Astrocyte (in vitro differentiated cells and primary cell): Measurements from ENCODE around the gene SLC38A10. TPM values are rescaled to one million over a fixed set of nuclear protein-coding genes. Genes with fewer than 3 reads are reported as not detected.

Source experiments
- DNase-seq: peaks from one replicate; pipeline ENCODE4 v3.0.0-alpha.2; 2010; ENCODE audit warnings: low read depth
- FAIRE-seq: peaks from 2 replicates; lab custom pipeline; 2011; peaks lifted over from hg19 to GRCh38; lab: Jason Lieb, UNC
- H2AFZ ChIP-seq: 2 replicates; pipeline ENCODE4 v1.6.0; 2012; ENCODE audit warnings: low read depth, low read length, inconsistent platforms
- H3K27ac ChIP-seq: 2 replicates; pipeline ENCODE4 v1.5.1; 2011; ENCODE audit warnings: low read depth, low read length, inconsistent platforms
- H3K27me3 ChIP-seq: 2 replicates; pipeline ENCODE4 v1.6.0; 2011; ENCODE audit warnings: low read length, inconsistent platforms; ENCODE audit not compliant: insufficient read depth
- H3K36me3 ChIP-seq: 2 replicates; pipeline ENCODE4 v1.5.1; 2011; ENCODE audit warnings: low read length, inconsistent platforms; ENCODE audit not compliant: insufficient read depth
- H3K4me1 ChIP-seq: 2 replicates; pipeline ENCODE4 v1.5.1; 2011; ENCODE audit warnings: low read length, inconsistent platforms; ENCODE audit not compliant: insufficient read depth
- H3K4me2 ChIP-seq: 2 replicates; pipeline ENCODE4 v1.6.0; 2012; ENCODE audit warnings: low read length, inconsistent platforms
- H3K4me3 ChIP-seq: 2 replicates; pipeline ENCODE4 v1.5.1; 2011; ENCODE audit warnings: low read depth, mild to moderate bottlenecking, low read length, inconsistent platforms; ENCODE audit not compliant: insufficient read depth
- H3K79me2 ChIP-seq: 2 replicates; pipeline ENCODE4 v1.6.0; 2012; ENCODE audit warnings: mild to moderate bottlenecking, low read length, inconsistent platforms; ENCODE audit not compliant: insufficient read depth
- H3K9ac ChIP-seq: 2 replicates; pipeline ENCODE4 v1.6.0; 2012; ENCODE audit warnings: mild to moderate bottlenecking, low read length, inconsistent platforms
- H3K9me3 ChIP-seq: 2 replicates; pipeline ENCODE4 v1.5.1; 2012; ENCODE audit warnings: low read depth, mild to moderate bottlenecking, low read length, inconsistent platforms; ENCODE audit not compliant: insufficient read depth
- H4K20me1 ChIP-seq: 2 replicates; pipeline ENCODE4 v1.6.0; 2012; ENCODE audit warnings: low read length, inconsistent platforms; ENCODE audit not compliant: insufficient read depth
- H3K27ac Mint-ChIP-seq: one replicate; pipeline ENCODE4 v1.8.0; 2021; ENCODE audit warnings: mild to moderate bottlenecking, mixed read lengths; ENCODE audit not compliant: unreplicated experiment
- H3K27me3 Mint-ChIP-seq: one replicate; pipeline ENCODE4 v1.8.0; 2021; ENCODE audit warnings: low read depth, mixed read lengths; ENCODE audit not compliant: unreplicated experiment
- H3K36me3 Mint-ChIP-seq: one replicate; pipeline ENCODE4 v1.8.0; 2021; ENCODE audit warnings: low read depth, mixed read lengths; ENCODE audit not compliant: unreplicated experiment
- H3K4me1 Mint-ChIP-seq: one replicate; pipeline ENCODE4 v1.8.0; 2021; ENCODE audit warnings: low read depth, mixed read lengths; ENCODE audit not compliant: unreplicated experiment
- H3K4me3 Mint-ChIP-seq: one replicate; pipeline ENCODE4 v1.8.0; 2021; ENCODE audit warnings: mild to moderate bottlenecking, moderate library complexity, mixed read lengths; ENCODE audit not compliant: unreplicated experiment
- H3K9me3 Mint-ChIP-seq: one replicate; pipeline ENCODE4 v1.8.0; 2021; ENCODE audit warnings: mild to moderate bottlenecking, mixed read lengths; ENCODE audit not compliant: unreplicated experiment
- EZH2 ChIP-seq: IDR thresholded peaks from 2 replicates; pipeline ENCODE4 v1.6.1; 2012; ENCODE audit warnings: mild to moderate bottlenecking, low read length, inconsistent platforms; ENCODE audit not compliant: insufficient read depth
- total RNA-seq: library from RNA; stranded (reverse); gene quantifications from 2 replicates; pipeline ENCODE4 v1.2.1, GENCODE V29; 2021
- TF ChIP-seq, protein P1 (sequence below): IDR thresholded peaks from 2 replicates; pipeline ENCODE4 v1.5.1; 2011; ENCODE audit warnings: low read depth, mild to moderate bottlenecking, inconsistent platforms, low read length, moderate library complexity; ENCODE audit not compliant: insufficient read depth

SLC38A10 gene
- total RNA-seq, 1 donor from 2014 or later: 71.4 TPM

DNA sequence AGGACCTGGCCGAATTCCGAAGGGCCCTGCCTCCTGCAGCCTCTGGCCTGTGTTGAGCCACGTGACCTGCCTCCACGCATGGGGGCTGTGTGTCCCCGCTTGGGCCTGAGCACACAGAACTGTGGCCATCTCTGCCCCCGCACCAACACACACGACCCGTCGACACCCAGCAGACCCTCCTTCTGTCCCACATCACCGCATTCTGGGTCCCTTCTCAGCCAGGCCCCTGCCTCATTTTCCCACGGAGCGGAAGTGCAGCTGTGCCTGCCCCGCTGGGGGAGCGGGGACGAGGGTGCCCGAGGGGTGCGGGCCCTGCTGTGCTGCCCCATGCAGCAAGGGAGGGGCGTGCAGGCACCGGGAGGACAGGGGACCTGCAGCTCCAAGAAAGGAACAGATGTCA is 37.6 kb downstream of the SLC38A10 start:
- Histone ChIP-seq H3K4me1 (peaks cover 15% of the 10 kb centered on the region), H3K36me3 (peaks cover 2% of the 10 kb centered on the region), H3K9ac (no peak overlapping the region), H3K4me2 (no peak overlapping the region), H3K27ac (no peak overlapping the region), H3K9me3 (no peaks in the 10 kb centered on the region), H4K20me1 (peaks cover 51% of the 10 kb centered on the region), H3K79me2 (peaks cover 8% of the 10 kb centered on the region), H3K27me3 (no peaks in the 10 kb centered on the region), H2AFZ (no peak overlapping the region), H3K4me3 (no peak overlapping the region)
- Mint-ChIP-seq H3K4me3 (no peak overlapping the region), H3K36me3 (peaks cover 18% of the 10 kb centered on the region), H3K27ac (peak overlapping the region; percentile 66), H3K4me1 (peaks cover 4% of the 10 kb centered on the region), H3K27me3 (peaks cover 3% of the 10 kb centered on the region), H3K9me3 (no peaks in the 10 kb centered on the region)
- FAIRE-seq (no peak), DNase-seq (no peak)
- TF ChIP-seq, protein P1, sequence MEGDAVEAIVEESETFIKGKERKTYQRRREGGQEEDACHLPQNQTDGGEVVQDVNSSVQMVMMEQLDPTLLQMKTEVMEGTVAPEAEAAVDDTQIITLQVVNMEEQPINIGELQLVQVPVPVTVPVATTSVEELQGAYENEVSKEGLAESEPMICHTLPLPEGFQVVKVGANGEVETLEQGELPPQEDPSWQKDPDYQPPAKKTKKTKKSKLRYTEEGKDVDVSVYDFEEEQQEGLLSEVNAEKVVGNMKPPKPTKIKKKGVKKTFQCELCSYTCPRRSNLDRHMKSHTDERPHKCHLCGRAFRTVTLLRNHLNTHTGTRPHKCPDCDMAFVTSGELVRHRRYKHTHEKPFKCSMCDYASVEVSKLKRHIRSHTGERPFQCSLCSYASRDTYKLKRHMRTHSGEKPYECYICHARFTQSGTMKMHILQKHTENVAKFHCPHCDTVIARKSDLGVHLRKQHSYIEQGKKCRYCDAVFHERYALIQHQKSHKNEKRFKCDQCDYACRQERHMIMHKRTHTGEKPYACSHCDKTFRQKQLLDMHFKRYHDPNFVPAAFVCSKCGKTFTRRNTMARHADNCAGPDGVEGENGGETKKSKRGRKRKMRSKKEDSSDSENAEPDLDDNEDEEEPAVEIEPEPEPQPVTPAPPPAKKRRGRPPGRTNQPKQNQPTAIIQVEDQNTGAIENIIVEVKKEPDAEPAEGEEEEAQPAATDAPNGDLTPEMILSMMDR: no peak
- no peak for TF ChIP-seq EZH2

DNA sequence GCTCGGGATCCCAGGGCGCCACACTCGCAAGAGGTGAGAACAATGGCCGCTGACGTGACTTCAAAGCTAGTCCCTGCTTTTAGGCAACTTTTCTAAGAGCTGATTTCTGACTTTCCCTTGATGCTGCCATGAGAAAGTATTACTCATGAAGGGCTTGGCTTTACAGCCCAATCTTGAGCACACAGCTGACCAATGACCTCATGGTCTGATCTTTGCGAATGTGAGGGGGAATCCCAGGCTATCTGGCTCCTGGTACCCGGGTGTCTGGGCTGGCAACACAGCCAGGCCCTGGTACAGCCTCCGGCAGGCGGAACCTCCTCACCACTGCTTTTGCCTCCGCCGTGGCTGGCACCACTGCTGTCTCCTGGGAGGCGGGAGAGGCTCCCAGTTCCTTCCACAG is 38.5 kb downstream of the SLC38A10 start:
- H3K36me3 ChIP-seq: peaks cover 2% of the 10 kb centered on the region
- H3K4me2 ChIP-seq: no peak overlapping the region
- peaks cover 15% of the 10 kb centered on the region for H3K36me3 Mint-ChIP-seq
- no peak overlapping the region for H3K27ac ChIP-seq
- H3K4me3 ChIP-seq: no peak overlapping the region
- H3K4me1 Mint-ChIP-seq: peaks cover 4% of the 10 kb centered on the region
- H3K4me3 Mint-ChIP-seq: no peak overlapping the region
- peaks cover 15% of the 10 kb centered on the region for H3K4me1 ChIP-seq
- H3K9me3 Mint-ChIP-seq: no peaks in the 10 kb centered on the region
- H2AFZ ChIP-seq: no peak overlapping the region
- H3K9ac ChIP-seq: no peak overlapping the region
- peaks cover 54% of the 10 kb centered on the region for H4K20me1 ChIP-seq
- peak; percentile 46 for DNase-seq
- peaks cover 3% of the 10 kb centered on the region for H3K27me3 Mint-ChIP-seq
- FAIRE-seq: no peak
- no peak overlapping the region for H3K27ac Mint-ChIP-seq
- no peaks in the 10 kb centered on the region for H3K9me3 ChIP-seq
- no peak for TF ChIP-seq EZH2
- TF ChIP-seq, protein P1: no peak
- H3K27me3 ChIP-seq: no peaks in the 10 kb centered on the region
- peaks cover 8% of the 10 kb centered on the region for H3K79me2 ChIP-seq

DNA sequence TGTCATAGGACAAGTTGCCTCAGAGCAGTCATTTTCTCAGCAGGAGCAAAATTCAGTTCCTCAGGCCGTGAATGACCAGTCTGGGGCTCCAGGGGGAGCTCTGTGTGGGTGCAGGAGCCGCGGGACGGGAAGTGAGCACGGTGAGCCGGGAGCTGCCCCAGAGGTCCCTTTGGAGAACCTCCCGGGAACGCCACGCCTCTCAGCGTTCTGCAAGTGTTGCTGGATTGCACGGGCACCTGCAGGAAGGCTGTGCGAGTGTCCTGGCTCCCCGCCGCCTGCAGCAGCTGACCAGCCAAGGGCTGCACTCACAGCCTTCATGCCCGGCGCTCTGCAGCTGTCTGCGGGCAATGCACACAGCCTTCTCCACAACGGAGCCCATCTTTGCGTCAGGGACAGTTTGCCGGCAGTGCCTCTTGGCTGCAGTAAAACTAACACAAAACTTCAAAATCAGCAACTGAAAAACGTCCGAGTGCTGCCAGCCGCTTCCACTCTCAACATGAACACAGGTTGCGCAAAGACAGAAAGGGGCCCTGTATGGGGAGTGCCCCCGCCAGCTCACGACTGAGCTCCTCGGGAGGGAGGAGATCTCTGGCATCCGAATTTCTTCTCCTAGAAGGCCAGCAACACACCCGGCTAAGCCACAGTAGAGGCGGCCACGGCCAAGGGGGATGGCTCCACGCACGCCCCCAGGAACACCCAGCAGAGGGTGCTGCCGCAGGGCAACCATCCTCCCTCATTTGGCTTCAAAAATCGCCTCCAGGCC is 40.0 kb downstream of the SLC38A10 start:
- H4K20me1 ChIP-seq: peaks cover 54% of the 10 kb centered on the region
- H3K9me3 ChIP-seq: no peaks in the 10 kb centered on the region
- H3K4me1 ChIP-seq: peaks cover 15% of the 10 kb centered on the region
- Mint-ChIP-seq H3K4me1 (peaks cover 4% of the 10 kb centered on the region), H3K27ac (peak overlapping the region; percentile 66), H3K27me3 (peaks cover 3% of the 10 kb centered on the region), H3K9me3 (no peaks in the 10 kb centered on the region), H3K4me3 (peak overlapping the region; percentile 50), H3K36me3 (peaks cover 14% of the 10 kb centered on the region)
- FAIRE-seq: no peak
- H3K36me3 ChIP-seq: no peaks in the 10 kb centered on the region
- DNase-seq: peak; percentile 64
- TF ChIP-seq, protein P1: peak; percentile 58
- no peak for TF ChIP-seq EZH2
- H3K4me3 ChIP-seq: no peak overlapping the region
- H3K4me2 ChIP-seq: peak overlapping the region; percentile 63
- H3K9ac ChIP-seq: no peak overlapping the region
- H3K27me3 ChIP-seq: no peaks in the 10 kb centered on the region
- peaks cover 8% of the 10 kb centered on the region for H3K79me2 ChIP-seq
- no peak overlapping the region for H2AFZ ChIP-seq
- no peak overlapping the region for H3K27ac ChIP-seq
